ENCODE results near the gene ERMP1.

- TF ChIP-seq CTCF (conservative IDR thresholded peaks at IDR 0.05; ENCODE audit: low read depth, low read length): no peak
- no peak for TF ChIP-seq EZH2phosphoT487 (IDR thresholded peaks at IDR 0.05; ENCODE audit: borderline replicate concordance, low read length)
- TF ChIP-seq EZH2 (IDR thresholded peaks at IDR 0.05; ENCODE audit: low read length, unreplicated experiment): no peak
Observed at GRCh38 chr9:5818424-5819142, 14.3 kb downstream of the ERMP1 start.

Measured in PC-3 (cell line).